ENCODE data around the gene ARHGEF19.
"Not testable (repeated sequence)": the region's sequence is repeated elsewhere in the genome, so short reads cannot be mapped to it uniquely, and the experiment has no call there.

DNA sequence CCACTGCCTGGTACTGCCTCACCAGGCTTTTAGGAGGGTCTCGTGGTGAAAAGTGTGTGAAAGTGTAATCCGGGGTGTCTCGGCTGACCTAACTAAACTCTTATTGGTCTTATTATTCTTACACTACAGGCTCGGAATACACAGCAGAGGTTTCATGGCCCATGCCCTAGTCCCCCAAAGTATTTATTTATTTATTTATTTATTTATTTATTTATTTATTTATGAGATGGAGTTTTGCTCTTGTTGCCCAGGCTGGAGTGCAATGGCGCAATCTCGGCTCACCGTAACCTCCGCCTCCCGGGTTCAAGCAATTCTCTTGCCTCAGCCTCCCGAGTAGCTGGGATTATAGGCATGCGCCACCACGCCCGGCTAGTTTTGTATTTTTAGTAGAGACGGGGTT lies 2.8 kb upstream of the ARHGEF19 start:
- not testable (repeated sequence) for TF ChIP-seq EP300 (IDR thresholded peaks at IDR 0.05; ENCODE audit: low read depth); CTCF (IDR thresholded peaks at IDR 0.05); POLR2AphosphoS5 (IDR thresholded peaks at IDR 0.05); POLR2A (IDR thresholded peaks at IDR 0.05)

Data from transverse colon (tissue), 4 donors.